GM20431 (cell line): ENCODE results near the gene QKI.

Experiments used
- in situ Hi-C: fragments of 300-500 bp; cut with MseI, MboI; formaldehyde crosslinking; loops from one replicate; pipeline ENCODE4 v1.15.0; 2020; ENCODE audit warnings: low sequenced_read_pairs; ENCODE audit not compliant: unreplicated experiment

The QKI gene

DNA sequence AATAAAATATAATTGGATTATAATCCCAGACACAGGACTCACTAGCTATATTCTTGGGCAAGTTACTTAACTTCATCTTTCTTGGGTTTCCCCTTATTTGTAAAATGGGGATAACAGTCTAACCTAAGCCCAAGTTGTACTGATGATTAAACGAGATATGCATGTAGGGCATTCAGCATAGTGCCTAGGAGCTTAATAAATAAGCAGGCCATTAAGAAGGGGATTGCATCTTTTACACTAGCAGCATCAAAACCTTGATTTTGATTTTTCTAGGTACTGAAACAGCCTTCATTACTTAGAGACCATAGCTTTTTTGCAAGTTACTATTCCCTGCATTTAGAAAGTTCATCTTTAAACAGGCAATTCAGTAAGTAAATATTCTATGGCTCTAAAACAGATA is 2.2 kb upstream of the QKI start:
- in situ Hi-C loops: loop anchor here (25.0 kb wide), 1 partner anchor 550 kb away; no protein-coding TSS in a partner anchor

DNA sequence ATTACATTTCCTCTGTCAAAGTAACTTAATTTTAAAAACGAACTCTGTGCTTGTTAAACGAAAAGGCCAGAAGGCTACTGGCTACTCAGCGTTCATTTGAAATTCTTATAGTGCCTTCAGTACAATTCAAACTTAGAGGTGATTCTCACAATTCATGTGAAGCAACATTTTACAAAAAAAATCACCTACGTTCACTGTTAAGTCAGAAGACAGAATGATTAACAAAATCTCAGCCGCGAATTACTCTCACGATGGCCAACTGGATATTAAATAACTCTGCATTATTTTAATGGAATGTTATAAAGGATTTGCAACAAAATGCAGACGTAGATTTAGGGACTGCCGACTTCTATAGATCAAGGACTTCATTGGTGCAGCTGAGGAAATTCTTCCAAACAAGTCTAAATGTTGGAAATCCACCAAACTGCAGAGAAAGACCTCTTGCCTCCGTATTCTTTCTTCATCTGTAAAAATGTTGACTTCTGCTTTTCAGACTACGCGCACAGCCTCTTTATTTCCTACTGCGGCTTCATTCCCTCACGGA is 1.6 kb upstream of the QKI start:
- in situ Hi-C loops: loop anchor here (25.0 kb wide), 1 partner anchor 549 kb away; no protein-coding TSS in a partner anchor

DNA sequence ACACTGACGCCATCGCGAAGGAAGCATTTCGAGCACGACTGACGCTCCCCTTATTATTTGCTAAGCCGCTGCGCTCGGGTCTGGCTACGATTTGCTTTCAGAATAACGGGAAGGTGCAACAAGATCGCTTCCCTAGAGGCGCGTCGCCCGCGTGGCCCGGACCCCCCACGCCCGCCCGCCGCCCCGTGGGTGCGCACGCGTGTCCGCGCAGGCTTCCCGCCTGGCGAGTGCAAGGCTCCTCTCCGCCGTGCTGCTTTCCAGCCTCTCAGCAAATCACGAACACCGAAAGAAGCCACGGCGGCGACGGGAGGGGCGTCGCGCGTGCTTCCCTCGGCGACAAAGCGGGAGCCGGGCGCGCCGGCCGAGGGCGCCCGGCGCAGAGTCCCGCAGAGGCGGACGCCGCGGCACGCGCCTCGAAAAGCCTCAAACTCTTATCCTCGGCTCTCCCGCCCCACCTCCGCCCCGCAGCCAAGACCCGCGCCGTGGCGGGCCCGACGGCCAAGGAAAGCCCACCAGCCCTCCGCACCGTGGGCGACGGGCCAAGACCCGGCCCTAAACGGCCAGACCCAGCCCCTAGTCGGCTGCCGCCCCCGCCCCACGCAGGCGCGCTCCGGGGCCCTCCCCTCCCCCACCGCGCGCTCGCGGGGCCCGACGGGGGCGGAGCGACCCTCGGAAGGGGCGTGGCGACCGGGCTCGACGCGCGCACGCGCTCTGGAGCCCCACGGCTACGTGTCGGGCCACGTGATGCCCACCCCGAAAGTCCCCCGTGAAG is 987 bp upstream of the QKI start:
- in situ Hi-C loops: loop anchor here (25.0 kb wide), 1 partner anchor 549 kb away; no protein-coding TSS in a partner anchor

DNA sequence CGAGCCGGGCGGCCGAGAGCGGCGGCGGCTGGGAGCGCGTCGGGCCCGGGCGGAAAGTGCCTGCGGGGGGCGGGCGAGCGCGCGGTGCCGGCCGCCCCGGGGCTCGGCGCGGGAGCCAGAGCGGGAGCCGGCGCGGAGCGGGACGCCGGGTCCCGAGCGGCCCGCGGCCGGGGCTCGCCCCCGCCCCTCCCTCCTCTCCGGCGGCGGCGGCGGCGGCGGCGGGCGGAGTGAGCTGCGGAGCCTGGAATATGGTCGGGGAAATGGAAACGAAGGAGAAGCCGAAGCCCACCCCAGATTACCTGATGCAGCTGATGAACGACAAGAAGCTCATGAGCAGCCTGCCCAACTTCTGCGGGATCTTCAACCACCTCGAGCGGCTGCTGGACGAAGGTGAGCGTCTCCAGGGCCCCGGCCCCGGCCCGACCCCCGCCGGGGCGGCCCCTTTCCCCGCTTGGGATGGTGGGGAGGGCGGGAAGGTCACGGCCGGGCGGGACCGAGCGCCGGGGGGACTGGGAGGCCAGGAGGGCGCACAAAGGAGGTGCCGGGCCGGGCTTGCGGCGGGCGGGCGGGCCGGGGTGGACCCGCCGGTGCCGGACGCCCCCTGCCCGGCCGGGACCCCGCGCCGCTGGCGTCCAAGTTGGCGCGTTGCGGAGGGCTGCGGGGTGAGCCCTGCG is 565 bp downstream of the QKI start:
- in situ Hi-C loops: loop anchor here (25.0 kb wide), 1 partner anchor 547 kb away; no protein-coding TSS in a partner anchor

DNA sequence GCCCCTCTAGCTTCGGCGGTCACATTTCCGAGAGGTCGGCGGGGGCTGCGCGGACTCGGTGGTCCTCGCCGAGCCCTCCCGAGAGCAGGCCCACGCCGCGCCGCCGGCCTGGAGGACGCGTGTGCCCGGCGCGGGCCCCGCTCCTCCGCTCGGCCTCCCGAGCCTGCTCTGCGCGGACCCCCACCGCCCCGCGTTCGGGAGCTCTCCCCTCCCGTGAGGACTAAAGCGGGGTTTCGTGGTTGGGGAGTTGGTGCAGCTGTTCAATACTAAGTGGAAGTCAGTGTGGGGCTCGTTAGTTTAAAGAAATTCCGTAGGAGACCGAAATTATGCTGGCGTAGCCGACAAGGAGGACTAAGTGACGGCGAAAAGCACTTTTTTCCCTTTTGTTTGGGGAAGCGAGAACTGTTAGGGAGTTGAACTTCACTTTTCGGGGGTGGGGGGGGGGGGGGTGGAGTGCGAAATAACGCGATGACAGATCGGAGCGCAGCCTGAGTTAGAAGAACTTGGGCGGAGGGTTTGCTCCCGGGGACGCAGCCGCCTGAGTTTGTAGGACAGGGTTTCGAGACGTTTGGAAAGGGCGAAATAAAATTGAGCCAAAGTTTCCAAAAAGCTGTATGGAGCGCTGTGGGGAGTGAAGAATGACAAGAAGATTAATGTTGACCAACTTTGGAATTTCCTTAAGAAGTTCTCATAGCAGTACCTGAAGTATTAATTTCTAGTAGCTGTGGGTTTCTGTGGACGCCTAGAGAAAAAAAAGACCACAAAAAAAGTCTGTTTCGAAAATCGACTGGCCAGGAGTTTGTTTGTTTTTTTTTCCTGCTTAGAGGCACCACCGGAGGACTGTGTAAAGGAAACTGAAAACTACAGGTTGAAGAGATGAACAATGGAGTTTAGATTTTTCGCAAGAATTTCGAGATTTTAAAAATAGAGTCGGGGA is 1.4 kb downstream of the QKI start:
- in situ Hi-C loops: loop anchor here (25.0 kb wide), 1 partner anchor 546 kb away; no protein-coding TSS in a partner anchor

DNA sequence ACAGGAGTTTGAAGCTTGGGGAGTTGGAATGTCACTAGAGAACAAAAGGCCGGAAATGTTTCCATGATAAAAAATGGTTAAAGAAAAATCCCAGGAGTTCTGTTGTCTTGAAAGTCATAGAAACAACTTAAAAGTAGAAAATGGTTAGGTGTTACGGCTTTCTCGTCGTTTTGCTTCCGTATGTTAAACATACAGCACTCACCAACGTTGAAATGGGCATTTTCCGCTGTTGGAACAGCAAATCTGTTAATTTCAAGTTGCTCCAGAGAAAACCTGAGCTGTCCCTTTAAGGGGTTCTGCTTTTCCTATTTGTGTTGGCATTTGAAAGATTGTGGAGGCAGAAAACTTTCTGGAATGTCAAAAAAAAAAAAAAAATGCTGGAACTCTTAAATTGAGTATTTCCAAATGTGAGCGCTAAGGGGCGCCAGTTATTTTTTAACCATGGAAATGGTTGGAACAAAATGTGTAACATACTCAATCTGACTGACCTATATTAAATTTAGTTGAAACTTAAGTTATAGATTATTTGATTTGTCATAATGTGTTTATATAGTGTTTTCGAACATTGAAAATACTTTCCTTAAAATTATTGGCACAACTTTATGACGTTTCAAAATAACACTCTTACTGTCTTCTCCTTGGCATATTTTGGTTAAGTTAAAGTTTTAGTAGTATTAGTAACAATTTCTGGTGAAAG is 2.2 kb downstream of the QKI start:
- in situ Hi-C loops: loop anchor here (25.0 kb wide), 1 partner anchor 546 kb away; no protein-coding TSS in a partner anchor

DNA sequence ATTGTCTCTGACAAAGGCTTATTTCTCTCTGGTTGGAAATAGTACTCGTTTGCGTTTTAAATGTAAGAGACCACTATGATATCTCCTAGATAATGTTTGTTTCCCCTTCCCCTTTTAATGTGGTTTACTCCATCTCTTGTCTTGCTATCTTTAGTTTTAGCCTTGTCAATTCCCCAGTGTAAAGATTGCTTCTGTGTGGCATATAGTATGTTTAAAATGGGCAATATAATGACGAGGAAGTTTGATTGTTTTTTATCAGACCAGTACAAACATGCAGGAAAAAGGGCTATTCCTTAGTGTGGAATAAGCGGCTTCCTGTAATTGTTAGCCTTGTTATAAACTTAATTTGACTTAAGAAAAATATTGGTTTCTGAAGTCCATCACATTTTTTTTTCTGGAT is 3.1 kb downstream of the QKI start:
- in situ Hi-C loops: loop anchor here (25.0 kb wide), 1 partner anchor 545 kb away; no protein-coding TSS in a partner anchor

DNA sequence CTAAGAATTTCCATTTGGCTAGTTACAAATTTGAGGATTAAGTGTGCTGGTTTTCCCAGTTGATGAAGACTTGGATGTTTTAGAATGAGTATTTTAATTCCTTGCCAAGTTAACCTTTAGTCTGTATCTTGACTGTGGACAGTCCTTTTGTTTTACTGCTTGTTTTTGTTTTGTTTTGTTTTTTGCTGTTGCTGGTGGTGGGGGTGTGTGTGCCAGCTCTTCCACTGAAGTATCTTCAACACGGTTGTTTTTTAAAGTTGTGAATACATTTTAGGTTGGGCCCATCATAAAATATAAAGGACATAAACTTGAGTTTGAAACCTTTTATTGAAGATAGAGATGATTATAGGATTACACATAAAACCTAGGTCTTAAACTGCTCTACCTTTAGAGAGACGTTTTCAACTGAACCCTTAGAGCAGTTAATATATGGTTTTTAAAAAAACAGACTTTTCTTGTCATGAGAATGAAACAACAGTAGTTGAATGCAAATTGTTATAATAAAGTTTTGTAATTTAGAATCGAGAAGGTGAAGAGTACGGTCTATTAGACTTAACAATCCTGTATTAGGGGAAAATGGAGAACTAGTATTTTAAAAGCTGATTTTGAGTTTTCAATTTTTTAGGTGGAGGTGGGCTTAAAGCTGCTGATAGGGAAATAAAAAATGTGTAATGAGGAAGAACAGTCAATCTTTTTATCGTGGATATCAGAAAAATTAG is 4.0 kb downstream of the QKI start:
- in situ Hi-C loops: loop anchor here (25.0 kb wide), 1 partner anchor 544 kb away; no protein-coding TSS in a partner anchor

DNA sequence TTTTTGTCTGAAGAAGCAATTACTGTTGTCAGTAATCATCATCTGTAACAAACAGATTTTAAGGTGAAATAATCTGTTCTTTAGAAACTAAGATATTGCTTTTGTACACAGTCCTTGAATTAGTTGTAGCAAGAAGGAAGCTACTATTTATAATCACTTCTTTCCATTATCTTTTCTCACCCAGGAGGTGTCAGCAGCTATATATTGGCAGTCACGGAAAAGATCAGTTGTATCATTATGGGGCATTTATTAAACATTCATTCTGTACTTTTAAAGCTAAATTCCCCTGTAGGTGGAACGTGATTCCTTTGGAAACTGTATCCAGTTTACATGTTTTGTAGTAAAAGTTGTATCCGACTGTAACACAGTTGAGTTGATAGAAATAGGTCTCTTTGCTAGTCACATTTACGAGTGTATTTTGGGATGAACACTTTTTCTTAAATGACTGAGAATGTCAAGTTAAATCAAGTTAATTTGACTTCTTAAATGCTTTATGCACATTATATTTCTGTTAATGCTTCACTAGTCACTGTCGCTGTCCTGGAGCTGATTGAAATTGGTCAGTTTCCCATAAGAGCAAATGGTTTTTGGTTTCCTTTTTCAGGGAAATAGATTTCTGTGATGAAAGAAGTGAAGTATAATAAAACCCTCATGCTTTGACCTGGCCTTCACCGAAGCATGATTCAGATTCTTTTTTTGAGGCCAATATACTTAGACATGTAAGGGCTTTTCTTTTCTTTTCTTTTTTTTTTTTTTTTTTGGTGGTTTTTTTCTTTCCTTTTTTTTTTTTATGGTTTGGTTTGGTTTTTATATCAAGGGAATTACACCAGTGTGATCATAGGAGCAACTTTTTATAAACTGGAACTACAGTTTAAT is 5.1 kb downstream of the QKI start:
- in situ Hi-C loops: loop anchor here (25.0 kb wide), 1 partner anchor 543 kb away; no protein-coding TSS in a partner anchor

DNA sequence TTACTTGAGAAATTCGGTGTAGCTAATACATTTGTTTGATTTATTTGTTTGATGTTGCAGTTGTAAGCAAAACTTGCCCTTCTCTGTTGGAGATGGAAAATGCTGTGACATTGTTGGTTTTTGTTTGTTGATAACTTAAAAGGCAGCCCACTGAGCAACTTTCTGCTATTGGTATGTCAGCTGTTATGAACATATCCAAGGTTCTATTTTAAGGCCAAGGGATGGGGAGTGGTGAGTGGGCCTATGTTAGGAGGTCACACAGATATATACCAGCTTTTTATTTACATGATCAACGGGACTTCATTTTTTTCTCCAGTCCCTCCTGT is 5.7 kb downstream of the QKI start:
- in situ Hi-C loops: loop anchor here (25.0 kb wide), 1 partner anchor 542 kb away; no protein-coding TSS in a partner anchor

DNA sequence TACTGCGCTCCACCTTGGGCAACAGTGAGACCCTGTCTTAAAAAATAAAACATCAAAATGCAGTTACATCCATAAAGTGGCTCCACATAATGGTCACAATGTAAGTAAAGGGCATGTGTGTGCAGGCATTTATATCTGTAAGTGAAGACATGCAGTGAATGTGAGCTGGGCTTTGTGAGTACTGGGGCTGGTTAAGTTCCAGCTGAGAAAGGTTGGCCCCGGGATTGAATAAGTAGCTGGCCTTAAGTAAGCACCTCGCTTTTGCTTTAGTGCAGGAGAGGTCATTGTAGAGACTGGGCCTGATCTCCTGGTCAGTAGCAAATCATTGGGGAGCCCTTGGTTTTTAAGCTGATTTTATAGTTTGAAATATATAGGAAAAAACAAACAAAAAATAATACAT is 8.0 kb downstream of the QKI start:
- in situ Hi-C loops: loop anchor here (25.0 kb wide), 1 partner anchor 540 kb away; no protein-coding TSS in a partner anchor

DNA sequence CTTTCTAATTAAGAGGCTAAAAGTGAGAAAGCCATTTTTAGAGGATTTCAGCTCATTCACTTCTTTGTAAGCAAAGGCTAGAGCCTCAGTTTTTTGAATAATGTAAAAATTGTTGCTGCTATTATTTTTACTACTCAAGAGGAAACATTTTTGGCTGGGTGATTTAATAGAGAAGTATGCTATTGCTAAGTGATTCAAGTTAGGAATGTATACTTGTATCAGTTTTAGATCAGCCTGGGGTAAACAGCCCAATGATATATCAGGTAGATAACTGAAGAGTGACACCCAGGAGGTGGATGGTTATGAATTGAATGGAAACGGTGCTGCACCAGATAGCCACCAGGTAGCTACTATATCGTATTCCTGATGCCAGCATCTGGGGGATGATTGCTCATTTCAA is 9.2 kb downstream of the QKI start:
- in situ Hi-C loops: loop anchor here (25.0 kb wide), 1 partner anchor 539 kb away; no protein-coding TSS in a partner anchor

DNA sequence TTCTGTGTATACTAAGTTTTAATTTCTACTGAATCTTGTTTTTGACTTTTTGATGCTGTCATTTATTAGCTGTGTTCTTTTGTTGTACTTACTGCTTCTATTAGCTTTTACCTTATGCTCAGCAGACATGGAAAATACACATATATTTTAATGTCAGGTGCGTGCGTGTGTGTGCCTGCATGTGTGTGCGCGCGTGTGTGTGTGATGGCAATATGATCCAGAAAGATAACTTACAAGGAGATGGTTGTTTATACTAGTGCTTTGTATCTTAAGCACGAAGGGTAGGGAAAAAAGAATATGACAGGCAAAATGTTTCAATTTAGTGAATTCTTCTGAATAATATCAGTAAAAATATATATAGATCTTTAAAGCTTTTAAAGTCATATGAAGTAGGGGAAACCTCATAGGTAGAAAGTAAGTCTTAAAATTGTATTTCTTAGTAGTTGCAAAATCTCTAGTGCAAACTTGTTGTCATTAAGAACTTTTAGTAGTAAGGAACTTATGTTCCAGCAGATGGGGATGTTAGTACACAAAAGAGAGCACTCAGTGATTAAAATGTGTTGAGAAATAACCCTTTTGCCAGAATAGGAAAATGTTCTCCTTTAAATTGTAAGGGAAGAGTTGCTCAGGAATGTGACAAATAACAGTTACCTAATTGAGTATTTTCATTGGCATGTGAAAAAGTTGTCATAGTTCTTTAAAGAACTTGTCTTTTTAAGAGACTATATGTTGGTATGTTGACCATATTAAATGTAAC is 13.2 kb downstream of the QKI start:
- in situ Hi-C loops: no loop called here

DNA sequence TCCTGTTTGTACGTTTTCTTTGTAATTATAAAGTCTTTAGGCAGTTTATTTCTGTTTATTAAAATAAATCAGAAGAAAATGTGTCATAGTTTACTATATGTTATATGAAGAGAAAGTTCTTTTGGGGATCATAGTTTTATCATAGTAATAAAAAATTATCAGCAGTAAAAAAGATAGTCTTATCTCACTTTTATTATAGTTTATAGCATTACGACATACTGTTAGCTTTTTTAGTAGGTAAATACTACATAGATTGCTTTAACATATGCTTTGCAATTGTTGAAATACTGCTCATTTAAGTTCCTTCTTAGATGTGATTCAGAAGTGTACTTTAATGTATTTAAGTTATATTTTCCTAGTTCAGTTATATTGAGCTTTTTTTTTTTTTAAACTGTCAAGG is 13.9 kb downstream of the QKI start:
- in situ Hi-C loops: no loop called here

DNA sequence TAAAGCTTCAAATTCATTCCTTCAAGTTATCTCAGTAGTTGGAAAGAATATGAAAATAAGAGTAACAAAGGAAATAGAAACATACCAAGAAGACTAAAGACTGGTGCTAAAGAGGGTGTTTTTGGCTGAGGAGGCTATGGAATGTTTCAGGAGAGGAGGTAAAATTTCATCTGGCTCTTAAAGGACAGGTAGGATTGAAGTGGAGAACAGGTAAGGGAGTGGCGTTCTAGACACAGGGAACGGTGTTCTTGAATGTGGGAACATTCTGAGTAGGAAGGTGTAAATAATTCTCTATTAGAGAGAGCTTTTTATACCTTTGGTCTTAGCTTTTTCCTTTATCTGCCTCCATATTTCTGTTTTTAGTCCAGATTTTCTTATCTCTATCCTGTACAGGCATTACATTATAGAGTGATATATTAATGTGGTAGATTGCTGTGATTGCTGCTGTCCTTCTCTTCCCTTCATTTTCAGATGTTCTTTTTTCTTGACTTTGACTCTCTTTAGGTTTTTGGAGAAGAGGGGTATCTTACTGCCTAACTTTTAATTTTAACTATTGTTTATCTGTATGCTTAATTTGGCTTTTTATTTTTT is 15.4 kb downstream of the QKI start:
- in situ Hi-C loops: no loop called here

DNA sequence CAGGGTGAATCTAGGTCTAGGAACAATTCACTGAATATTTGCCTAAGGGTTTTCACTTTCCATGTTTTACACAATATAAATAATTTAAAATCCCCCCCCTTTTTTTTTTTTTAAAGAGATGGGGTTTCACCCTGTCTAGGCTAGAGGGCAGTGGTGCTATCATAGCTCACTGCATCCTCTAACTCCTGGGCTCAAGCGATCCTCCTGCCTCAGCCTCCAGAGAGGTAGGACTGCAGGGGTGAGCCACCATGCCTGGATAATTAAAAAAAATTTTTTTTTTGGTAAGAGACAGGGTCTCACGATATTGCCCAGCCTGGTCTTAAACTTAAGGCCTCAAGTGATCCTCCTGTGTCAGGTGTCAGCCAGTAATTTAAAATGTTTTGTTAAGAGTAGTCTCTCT is 17.8 kb downstream of the QKI start:
- in situ Hi-C loops: no loop called here
